IMR-90 (cell line): ENCODE measurements around the gene CDC42EP1. TPM values are rescaled to one million over a fixed set of nuclear protein-coding genes. Genes with fewer than 3 reads are reported as not detected.
"Not testable (repeated sequence)": the region's sequence is repeated elsewhere in the genome, so short reads cannot be mapped to it uniquely, and the experiment has no call there.

Source experiments
- ATAC-seq: fragments of 200-7000 bp; cut with Tn5 transposase; 2 replicates; pipeline ENCODE4 v1.9.1; 2020; ENCODE audit warnings: low read depth, mild to moderate bottlenecking, moderate library complexity
- BruUV-seq: library from RNA; stranded (reverse); fragments of 400-500 nt; replicated peaks from 2 replicates; lab custom pipeline; 2021; lab: Mats Ljungman, UMichigan
- CTCF ChIA-PET: fragments of 300-600 bp; formaldehyde crosslinking; extraction: SDS; loops from one replicate; lab custom pipeline; 2021; ENCODE audit warnings: antibody characterized with exemption; lab: Yijun Ruan, JAX
- POLR2A ChIA-PET: fragments of 300-600 bp; sonication (Branson Sonifier 250); formaldehyde crosslinking; loops from one replicate; lab custom pipeline; 2022; ENCODE audit warnings: antibody characterized with exemption; ENCODE audit not compliant: unreplicated experiment; lab: Charles Lee
- DNase-seq: peaks from one replicate; pipeline ENCODE4 v3.0.0; 2013
- H2AFZ ChIP-seq: replicated peaks from 2 replicates; pipeline ENCODE3; 2013; ENCODE audit warnings: low read length, mild to moderate bottlenecking; ENCODE audit not compliant: poor library complexity
- H2AK5ac ChIP-seq: 2 replicates; pipeline ENCODE4 v1.6.1; 2013; ENCODE audit warnings: low read depth, low read length, inconsistent platforms
- H2AK9ac ChIP-seq: replicated peaks from 2 replicates; pipeline ENCODE3; 2013; ENCODE audit warnings: mild to moderate bottlenecking, low read depth, low read length, moderate library complexity; ENCODE audit not compliant: poor library complexity
- H2BK120ac ChIP-seq: 2 replicates; pipeline ENCODE4 v1.6.1; 2013; ENCODE audit warnings: low read depth, low read length, inconsistent platforms
- H2BK15ac ChIP-seq: 3 replicates; pipeline ENCODE4 v1.6.1; 2013; ENCODE audit warnings: low read depth, low read length, inconsistent platforms
- H2BK20ac ChIP-seq: 2 replicates; pipeline ENCODE4 v1.6.1; 2013; ENCODE audit warnings: low read depth, mild to moderate bottlenecking, inconsistent platforms, low read length, moderate library complexity
- H2BK5ac ChIP-seq: 2 replicates; pipeline ENCODE4 v1.6.1; 2013; ENCODE audit warnings: mild to moderate bottlenecking, low read depth, low read length, inconsistent platforms; ENCODE audit not compliant: poor library complexity, severe bottlenecking
- H3K14ac ChIP-seq: replicated peaks from 2 replicates; pipeline ENCODE4 v1.6.1; 2013; ENCODE audit warnings: low read depth, low read length, inconsistent platforms
- H3K18ac ChIP-seq: 2 replicates; pipeline ENCODE4 v1.6.1; 2013; ENCODE audit warnings: low read depth, low read length, control low read depth
- H3K23ac ChIP-seq: 2 replicates; pipeline ENCODE4 v1.6.1; 2013; ENCODE audit warnings: low read depth, low read length, inconsistent platforms
- H3K27ac ChIP-seq: 2 replicates; pipeline ENCODE4 v1.5.1; 2013; ENCODE audit warnings: mild to moderate bottlenecking, control low read depth, low read length; ENCODE audit not compliant: insufficient read depth
- H3K27me3 ChIP-seq: 2 replicates; pipeline ENCODE4 v1.6.1; 2013; ENCODE audit warnings: low read length; ENCODE audit not compliant: control insufficient read depth, insufficient read depth
- H3K36me3 ChIP-seq: 2 replicates; pipeline ENCODE4 v1.6.1; 2013; ENCODE audit warnings: low read length, mixed read lengths; ENCODE audit not compliant: control insufficient read depth, insufficient read depth
- H3K4ac ChIP-seq: 2 replicates; pipeline ENCODE4 v1.6.1; 2013; ENCODE audit warnings: low read depth, low read length, inconsistent platforms
- H3K4me1 ChIP-seq: 2 replicates; pipeline ENCODE4 v1.6.1; 2013; ENCODE audit warnings: low read length, mixed read lengths; ENCODE audit not compliant: control insufficient read depth, insufficient read depth
- H3K4me2 ChIP-seq: 2 replicates; pipeline ENCODE4 v1.6.1; 2013; ENCODE audit warnings: low read depth, mild to moderate bottlenecking, control low read depth, low read length, moderate library complexity
- H3K4me3 ChIP-seq: 2 replicates; pipeline ENCODE4 v1.5.1; 2013; ENCODE audit warnings: low read depth, mild to moderate bottlenecking, control low read depth, low read length, moderate library complexity; ENCODE audit not compliant: insufficient read depth
- H3K56ac ChIP-seq: 2 replicates; pipeline ENCODE4 v1.6.1; 2013; ENCODE audit warnings: low read length, inconsistent platforms; ENCODE audit not compliant: insufficient read depth; ENCODE audit errors: extremely low read depth
- H3K79me1 ChIP-seq, 2 experiments: 2 replicates each; pipeline ENCODE4 v1.6.1; 2013; ENCODE audit warnings: low read length in 2 of 2, inconsistent platforms in 1 of 2, low read depth in 1 of 2
- H3K9ac ChIP-seq: 2 replicates; pipeline ENCODE4 v1.6.1; 2013; ENCODE audit warnings: low read depth, low read length, control low read depth
- H3K9me1 ChIP-seq: 2 replicates; pipeline ENCODE4 v1.6.1; 2013; ENCODE audit warnings: low read length, inconsistent platforms; ENCODE audit not compliant: insufficient read depth
- H3K9me3 ChIP-seq: 2 replicates; pipeline ENCODE4 v1.6.1; 2013; ENCODE audit warnings: low read length; ENCODE audit not compliant: control insufficient read depth, insufficient read depth
- H4K20me1 ChIP-seq: 2 replicates; pipeline ENCODE4 v1.6.1; 2013; ENCODE audit warnings: low read length, inconsistent platforms; ENCODE audit not compliant: insufficient read depth
- H4K5ac ChIP-seq: 2 replicates; pipeline ENCODE4 v1.6.1; 2013; ENCODE audit warnings: mild to moderate bottlenecking, low read depth, low read length, control low read depth
- H4K8ac ChIP-seq, 2 experiments: 2 replicates each; pipeline ENCODE4 v1.6.1; 2013; ENCODE audit warnings: low read depth in 2 of 2, low read length in 2 of 2, control low read depth in 1 of 2, inconsistent platforms in 1 of 2
- H4K91ac ChIP-seq: 2 replicates; pipeline ENCODE4 v1.6.1; 2013; ENCODE audit warnings: low read depth, low read length, inconsistent platforms; ENCODE audit not compliant: insufficient read depth
- WGBS, 2 experiments: methylation state at CpG; one replicate each; pipeline versions ENCODE4 v1.1.5 to v1.1.7; 2013; ENCODE audit warnings: missing lambda C conversion rate in 2 of 2; ENCODE audit not compliant: insufficient read length in 1 of 2; ENCODE audit errors: extremely low coverage in 2 of 2; 5-methylcytosine and 5-hydroxymethylcytosine counted together
- dilution Hi-C: fragments of 300-500 bp; cut with HindIII; formaldehyde crosslinking; loops from one replicate; pipeline ENCODE4 v1.14.3; 2018; ENCODE audit warnings: low sequenced_read_pairs; ENCODE audit not compliant: unreplicated experiment
- in situ Hi-C: fragments of 300-500 bp; cut with MboI; formaldehyde crosslinking; loops from 3 replicates; pipeline ENCODE4 v1.14.3; 2019; ENCODE audit warnings: low sequenced_read_pairs, inconsistent platforms, mixed read lengths
- intact Hi-C: fragments of 100-400 bp; cut with micrococcal nuclease; formaldehyde crosslinking; loops from 2 replicates; pipeline ENCODE4 v1.10.0; 2022
- polyA plus RNA-seq, 3 experiments: library from polyadenylated mRNA; depleted of rRNA; stranded (reverse); fragments of >200 nt; gene quantifications; 2 replicates each; pipeline ENCODE4 v1.2.3, GENCODE V29; 2012; ENCODE audit warnings: low replicate concordance in 1 of 3
- total RNA-seq: library from RNA; depleted of rRNA; stranded (reverse); fragments of >200 nt; gene quantifications from 2 replicates; pipeline ENCODE4 v1.2.3, GENCODE V29; 2012

Gene CDC42EP1
- total and polyA plus RNA-seq, 2 of the 4 experiments (the other 2 are of a cell fraction): 4.7 to 47.3 TPM

GRCh38 chr22:37527081-37527752 is 33.1 kb upstream of the CDC42EP1 start:
- H3K9me3 ChIP-seq, H4K8ac ChIP-seq, H3K27me3 ChIP-seq, H4K20me1 ChIP-seq, H3K4me3 ChIP-seq, dilution Hi-C loops, H4K91ac ChIP-seq, H3K27ac ChIP-seq, BruUV-seq, H3K23ac ChIP-seq, H2AK9ac ChIP-seq, H3K36me3 ChIP-seq, H3K9ac ChIP-seq, ATAC-seq, H2BK5ac ChIP-seq, H3K79me1 ChIP-seq, intact Hi-C loops, H4K5ac ChIP-seq, H3K18ac ChIP-seq, in situ Hi-C loops, H3K4me2 ChIP-seq, H3K56ac ChIP-seq: not testable (repeated sequence)
- ChIA-PET POLR2A (interaction anchor here (0.6 kb wide), 1 partner anchor 205 kb away, joined by 7 read pairs; no protein-coding TSS in a partner anchor), CTCF (interaction anchor here (1.1 to 1.9 kb wide), 2 partner anchors 12 to 65 kb away, joined by 4 to 9 read pairs; no protein-coding TSS in a partner anchor)
- WGBS, 2 experiments: no CpG with 5 or more reads among the region's 9 CpGs
- H2AFZ ChIP-seq: peak overlapping the region; percentile 13
- H2AK5ac ChIP-seq: peak overlapping the region; percentile 67; the same call in 1 of the 2 replicates
- peak overlapping the region; percentile 86 for H2BK120ac ChIP-seq
- H2BK20ac ChIP-seq: peak overlapping the region; percentile 17; the same call in 1 of the 2 replicates
- H3K14ac ChIP-seq: 0 out of 2 replicates have a peak overlapping the region, but pooled peaks have one; percentile 8
- H2BK15ac ChIP-seq: peak overlapping the region; percentile 98; the same call in 2 of the 3 replicates
- H3K4me1 ChIP-seq: peaks cover 13% of the 10 kb centered on the region
- peaks cover 19% of the 10 kb centered on the region for H3K9me1 ChIP-seq
- DNase-seq: peak; percentile 31
- peak overlapping the region; percentile 0; the same call in 1 of the 2 replicates for H3K4ac ChIP-seq

- H2BK5ac ChIP-seq, H2BK20ac ChIP-seq, H3K56ac ChIP-seq, H4K5ac ChIP-seq, H3K9me3 ChIP-seq, H4K8ac ChIP-seq, H2BK15ac ChIP-seq, H3K79me1 ChIP-seq, H3K18ac ChIP-seq, in situ Hi-C loops, BruUV-seq, ATAC-seq, H2BK120ac ChIP-seq, H3K9ac ChIP-seq, H3K27ac ChIP-seq, H3K14ac ChIP-seq, H4K20me1 ChIP-seq, H4K91ac ChIP-seq, DNase-seq, H2AFZ ChIP-seq, H2AK9ac ChIP-seq, H3K4ac ChIP-seq, POLR2A ChIA-PET, intact Hi-C loops, H3K27me3 ChIP-seq, H3K4me3 ChIP-seq, H3K23ac ChIP-seq, H3K36me3 ChIP-seq, H3K4me2 ChIP-seq, dilution Hi-C loops: not testable (repeated sequence)
- H3K9me1 ChIP-seq: peaks cover 19% of the 10 kb centered on the region
- WGBS, 2 experiments: no CpG with 5 or more reads among the region's 9 CpGs
- CTCF ChIA-PET: interaction anchor here (1.1 to 1.9 kb wide), 2 partner anchors 11 to 65 kb away, joined by 4 to 9 read pairs; no protein-coding TSS in a partner anchor
- peak overlapping the region; percentile 67; the same call in 1 of the 2 replicates for H2AK5ac ChIP-seq
- H3K4me1 ChIP-seq: peaks cover 13% of the 10 kb centered on the region
Observed at GRCh38 chr22:37527952-37528351, 32.3 kb upstream of the CDC42EP1 start.
